RCC 7860 (cell line): ENCODE data around the gene UPP2.
A peak's percentile ranks its signal among the peaks of the same experiment; 100 is the strongest.

Source experiments
- DNase-seq: peaks from one replicate; pipeline ENCODE4 v3.0.0-alpha.2; 2015; ENCODE audit warnings: low spot score
- FAIRE-seq: peaks from 2 replicates; lab custom pipeline; 2012; peaks lifted over from hg19 to GRCh38; lab: Jason Lieb, UNC

Gene UPP2

GRCh38 chr2:158135096-158135495 is 33.4 kb downstream of the UPP2 start:
- DNase-seq, result no peak
- FAIRE-seq, result no peak

- no peak for FAIRE-seq
- no peak for DNase-seq
Observed at GRCh38 chr2:158138255-158138654, 36.6 kb downstream of the UPP2 start.

GRCh38 chr2:158140201-158140600 is 38.5 kb downstream of the UPP2 start:
- FAIRE-seq (no peak), DNase-seq (no peak)

GRCh38 chr2:158142165-158142564 is 40.5 kb downstream of the UPP2 start:
- no peak for FAIRE-seq
- no peak for DNase-seq

DNA sequence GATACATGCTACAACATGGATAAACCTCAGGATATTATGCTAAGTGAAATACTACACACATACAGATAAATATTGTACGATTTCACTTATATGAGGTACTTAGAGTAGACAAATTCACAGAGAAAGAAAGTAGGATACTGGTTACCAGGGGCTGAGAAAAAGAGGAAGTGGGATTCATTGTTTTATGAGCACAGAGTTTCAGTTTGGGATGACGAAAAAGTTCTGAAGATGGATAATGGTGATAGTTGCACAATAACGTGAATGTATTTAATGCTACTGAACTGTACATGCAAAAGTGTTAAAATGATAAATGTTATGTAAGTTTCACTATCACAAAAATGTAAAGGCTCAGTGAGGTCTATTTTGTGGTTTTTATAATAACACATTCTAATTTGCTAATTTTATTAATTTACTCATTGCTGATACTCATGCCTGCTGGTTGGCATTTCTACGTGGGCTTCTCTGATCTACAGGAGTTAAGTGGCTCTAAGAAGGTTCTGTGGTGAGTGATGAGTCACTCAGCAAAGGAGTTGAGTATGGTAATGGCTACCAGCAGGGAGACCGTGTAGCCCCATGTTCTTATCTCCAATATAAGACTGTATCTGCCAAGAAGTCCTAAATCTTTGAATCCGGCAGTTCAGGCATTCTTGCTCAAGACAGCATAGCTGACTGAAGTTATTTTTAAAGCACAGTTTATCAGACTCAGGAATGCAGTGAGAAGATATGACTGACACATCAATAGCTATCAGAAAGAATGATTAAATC is 41.1 kb downstream of the UPP2 start:
- DNase-seq (no peak), FAIRE-seq (no peak)

DNA sequence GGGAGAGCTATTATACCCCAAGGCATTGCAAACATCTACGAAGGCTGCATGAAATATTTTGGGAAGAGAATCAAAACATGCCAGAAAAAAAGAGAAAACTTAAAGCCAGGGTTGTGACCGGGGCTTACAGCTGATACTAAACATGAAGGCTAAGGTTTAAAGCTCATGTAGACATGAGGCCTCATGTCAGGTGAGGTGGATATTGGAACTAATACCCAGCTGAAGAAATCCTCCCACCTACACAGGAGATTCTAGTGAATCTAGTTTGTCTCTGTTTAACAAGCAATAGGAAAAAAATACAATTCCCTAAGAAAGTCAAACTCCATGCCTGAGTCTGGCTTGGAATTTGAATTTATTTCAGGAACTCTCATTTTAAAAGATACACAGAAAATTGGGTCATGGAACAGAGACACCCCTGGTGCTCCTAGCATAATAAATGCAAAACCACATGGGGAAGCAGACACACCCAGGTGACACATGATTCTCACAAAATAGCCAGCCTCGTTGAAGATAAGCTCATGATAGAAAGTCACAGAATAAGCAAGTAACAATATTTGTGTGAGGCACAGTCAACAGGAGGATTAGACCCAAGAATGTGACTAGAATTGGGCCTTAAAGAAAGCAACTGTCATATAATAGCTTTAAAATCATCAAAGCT is 42.2 kb downstream of the UPP2 start:
- FAIRE-seq (no peak), DNase-seq (no peak)

- no peak for FAIRE-seq
- DNase-seq, result no peak
Observed at GRCh38 chr2:158144914-158145625, 43.4 kb downstream of the UPP2 start.

DNA sequence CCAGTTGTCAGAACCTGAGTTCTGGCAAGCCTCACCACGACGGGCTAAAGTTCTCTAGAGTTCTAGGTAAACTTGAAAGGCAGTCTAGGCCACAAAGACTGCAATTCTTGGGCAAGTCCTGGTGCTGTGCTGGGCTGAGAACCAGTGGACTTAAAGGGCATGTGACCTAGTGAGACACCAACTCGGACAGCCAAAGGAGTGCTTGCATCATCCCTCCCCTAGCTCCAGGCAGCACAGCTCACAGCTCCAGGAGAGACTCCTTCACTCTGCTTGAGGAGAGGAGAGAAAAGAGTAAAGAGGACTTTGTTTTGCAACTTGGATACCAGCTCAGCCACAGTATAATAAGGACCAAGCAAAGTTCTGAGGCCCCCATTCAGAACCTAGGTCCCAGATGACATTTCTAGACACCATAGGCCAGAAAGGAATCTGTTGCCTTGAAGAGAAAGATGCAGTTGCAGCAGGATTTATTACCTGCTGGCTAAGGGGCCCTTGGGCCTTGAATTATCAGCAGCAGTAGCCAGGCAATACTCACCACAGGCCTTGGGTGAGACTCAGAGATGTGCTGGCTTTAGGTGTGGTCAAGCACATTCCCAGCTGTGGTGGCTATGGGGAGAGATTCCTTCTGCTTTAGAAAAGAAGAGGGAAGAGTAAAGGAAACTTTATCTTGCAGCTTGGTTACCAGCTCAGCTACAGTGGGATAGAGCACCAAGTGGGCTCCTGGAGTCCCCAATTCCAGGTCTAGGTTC is 51.8 kb downstream of the UPP2 start:
- DNase-seq (no peak), FAIRE-seq (no peak)

- FAIRE-seq, result no peak
- DNase-seq, result no peak
Observed at GRCh38 chr2:158154596-158154995, 52.9 kb downstream of the UPP2 start.

DNA sequence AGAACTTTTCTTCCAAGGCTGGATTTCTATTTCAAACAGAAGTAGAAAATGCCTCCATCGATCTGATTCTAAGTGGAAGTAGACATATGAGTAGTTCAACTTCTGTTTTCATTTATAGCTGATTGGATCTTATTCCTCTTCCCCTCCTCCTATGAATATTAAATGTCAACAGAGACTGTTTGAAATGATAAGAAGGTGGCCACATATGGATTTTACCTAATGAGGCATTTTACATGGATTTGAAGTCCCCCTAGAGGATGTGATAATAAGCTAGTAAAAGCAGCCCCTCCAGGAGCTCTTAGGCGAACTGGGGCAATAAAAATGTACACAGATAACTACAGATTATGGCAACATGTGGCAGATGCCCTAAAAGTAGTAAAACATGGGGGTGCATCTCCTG is 71.0 kb downstream of the UPP2 start:
- DNase-seq, result no peak
- FAIRE-seq, result no peak

DNA sequence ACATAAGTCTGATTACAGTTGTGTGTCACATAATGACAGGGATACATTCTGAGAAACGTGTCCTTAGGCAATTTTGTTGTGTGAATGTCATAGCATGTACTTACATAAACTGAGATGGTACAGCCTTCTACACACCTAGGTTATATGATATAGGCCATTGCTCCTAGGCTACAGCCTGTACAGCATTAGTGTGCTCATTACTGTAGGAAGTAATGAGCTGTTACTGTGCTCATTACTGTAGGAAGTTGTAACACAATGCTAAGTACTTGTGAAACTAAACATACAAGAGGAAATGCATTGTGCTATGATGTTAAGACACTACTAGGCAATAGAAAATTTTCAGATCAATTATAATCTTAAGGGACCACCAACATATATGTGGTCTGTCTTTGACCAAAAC is 72.8 kb downstream of the UPP2 start:
- no peak for DNase-seq
- FAIRE-seq, result no peak

DNA sequence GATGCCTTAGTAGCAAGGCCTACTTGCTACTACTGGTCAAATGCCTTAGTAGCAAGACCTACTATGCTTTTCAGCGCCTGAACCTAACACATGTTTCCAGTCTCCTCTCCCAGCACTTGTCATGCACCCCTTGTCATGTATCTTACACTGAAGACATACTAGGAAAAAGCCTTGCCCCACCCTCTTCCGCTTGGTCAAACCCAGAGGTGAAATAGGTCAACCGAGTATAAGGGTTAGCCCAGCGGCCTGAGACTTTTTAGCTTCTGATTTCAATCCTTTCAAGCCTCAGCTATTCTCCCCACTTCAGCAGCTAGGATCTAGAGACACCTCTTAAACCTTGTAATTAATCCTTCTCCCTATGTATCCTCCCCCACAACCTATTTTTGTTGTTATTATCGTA is 73.3 kb downstream of the UPP2 start:
- DNase-seq, result no peak

DNA sequence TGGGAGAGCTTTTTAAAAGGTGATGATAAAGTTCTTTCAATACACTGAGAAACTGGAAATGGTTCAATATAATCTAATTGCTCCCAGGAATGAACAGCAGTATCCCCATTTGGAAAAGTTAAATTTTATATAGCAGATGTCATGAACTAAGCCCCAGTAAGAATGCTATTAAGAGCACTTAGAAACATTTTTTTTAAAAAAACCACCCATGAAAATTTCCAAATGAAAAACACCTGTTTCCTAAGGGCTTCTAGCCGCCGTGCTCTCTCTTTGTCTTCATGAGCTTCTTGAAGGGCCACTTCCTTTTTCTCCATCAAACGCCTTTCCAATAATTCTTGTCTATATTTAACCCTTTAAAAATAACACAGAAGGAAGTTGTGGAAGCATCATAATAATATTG is 77.0 kb downstream of the UPP2 start:
- FAIRE-seq (no peak), DNase-seq (no peak)

More for the DNA sequence above, 73.3 kb downstream of the UPP2 start:
- FAIRE-seq, result no peak

- FAIRE-seq, result peak; percentile 52
- DNase-seq, result peak; percentile 25
Observed at GRCh38 chr2:158179660-158180059, 78.0 kb downstream of the UPP2 start.

- FAIRE-seq (no peak), DNase-seq (no peak)
Observed at GRCh38 chr2:158181171-158181570, 79.5 kb downstream of the UPP2 start.

DNA sequence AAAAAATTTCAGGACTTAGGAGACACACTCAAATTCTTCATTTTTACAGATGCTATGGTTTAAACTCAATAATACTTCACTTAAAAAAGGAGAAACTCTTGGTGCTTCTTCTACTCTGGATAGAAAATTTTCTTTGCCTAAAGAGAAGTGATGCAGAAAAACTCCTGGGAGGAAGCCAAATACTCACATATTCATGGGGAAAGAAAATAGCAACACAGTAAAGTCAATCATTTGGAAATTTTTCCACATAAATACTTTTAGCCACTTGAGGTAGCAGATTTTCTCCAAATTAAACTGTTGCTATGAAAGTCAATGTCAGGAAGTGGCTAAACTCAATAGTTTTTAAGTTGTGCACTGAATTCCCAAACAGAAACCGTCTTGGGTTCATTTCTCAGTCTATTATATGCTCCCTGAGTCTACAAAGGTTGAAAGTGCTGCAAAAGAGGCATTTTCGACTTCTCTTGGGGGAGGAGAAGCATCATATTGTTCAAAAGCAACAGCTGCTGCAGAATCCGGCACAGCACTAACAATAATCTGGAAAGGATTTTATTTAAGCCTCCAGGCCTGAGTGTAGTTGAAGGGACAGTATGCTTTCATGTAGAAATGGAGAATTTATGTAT is 81.1 kb downstream of the UPP2 start:
- FAIRE-seq (no peak), DNase-seq (no peak)

DNA sequence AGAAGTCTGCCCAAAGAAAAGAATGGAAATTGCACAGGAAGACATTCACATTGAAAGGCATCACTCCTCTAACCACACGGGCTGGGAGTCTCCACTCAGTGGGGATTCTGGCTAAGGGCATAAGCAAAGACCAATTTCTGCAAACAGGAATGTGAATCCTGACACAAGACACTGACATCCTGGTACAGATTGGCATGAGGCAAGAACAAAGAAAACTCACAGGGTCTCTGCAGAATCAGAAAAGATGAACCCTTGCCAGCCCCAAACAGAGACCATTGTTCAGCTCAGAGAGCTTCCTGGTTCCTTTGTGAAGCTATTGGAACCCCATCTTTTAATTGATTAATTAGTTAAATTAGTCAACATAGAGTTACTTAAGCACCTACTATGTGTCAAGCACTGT is 82.3 kb downstream of the UPP2 start:
- DNase-seq (no peak), FAIRE-seq (no peak)

DNA sequence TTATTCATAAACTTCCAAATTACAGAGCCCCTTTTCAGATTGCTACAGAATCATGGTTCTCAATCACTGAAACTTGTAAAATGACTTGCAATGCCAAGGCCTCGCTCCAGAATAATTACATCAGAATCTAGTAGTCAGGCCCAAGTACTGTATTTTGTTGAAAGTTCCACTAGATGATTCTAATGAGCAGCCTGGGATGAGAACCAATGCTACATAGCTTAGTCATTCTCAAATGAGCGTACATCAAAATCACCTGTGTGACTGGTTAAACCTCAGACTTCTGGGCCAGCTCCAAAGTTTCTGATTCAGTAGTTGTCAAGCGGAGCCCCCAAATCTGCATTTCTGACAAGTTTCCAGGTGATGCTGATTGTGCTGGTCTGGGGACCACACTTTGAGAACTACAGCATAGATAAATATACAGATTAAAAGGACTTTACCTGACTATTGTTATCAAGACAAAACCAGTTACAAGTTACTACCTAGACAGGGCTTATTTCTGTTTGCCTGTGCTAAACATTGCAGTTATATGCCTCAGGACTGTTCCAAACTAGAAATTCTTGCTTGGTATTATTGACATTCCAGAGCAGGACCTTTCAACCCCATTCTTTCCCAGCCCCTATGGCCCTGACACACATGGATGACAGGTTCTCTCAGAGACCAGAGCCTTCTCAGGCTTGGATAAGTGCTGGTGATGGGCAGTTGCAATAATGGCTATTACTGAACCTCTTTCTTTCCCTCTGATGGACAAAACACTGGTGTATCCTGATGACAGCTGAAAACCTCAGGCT is 83.1 kb downstream of the UPP2 start:
- FAIRE-seq (no peak), DNase-seq (no peak)
